ENCODE data around the gene ABCC8. TPM values are rescaled to one million over a fixed set of nuclear protein-coding genes. Genes with fewer than 3 reads are reported as not detected.

Gene ABCC8
- total RNA-seq, 1 donor, result not detected

DNA sequence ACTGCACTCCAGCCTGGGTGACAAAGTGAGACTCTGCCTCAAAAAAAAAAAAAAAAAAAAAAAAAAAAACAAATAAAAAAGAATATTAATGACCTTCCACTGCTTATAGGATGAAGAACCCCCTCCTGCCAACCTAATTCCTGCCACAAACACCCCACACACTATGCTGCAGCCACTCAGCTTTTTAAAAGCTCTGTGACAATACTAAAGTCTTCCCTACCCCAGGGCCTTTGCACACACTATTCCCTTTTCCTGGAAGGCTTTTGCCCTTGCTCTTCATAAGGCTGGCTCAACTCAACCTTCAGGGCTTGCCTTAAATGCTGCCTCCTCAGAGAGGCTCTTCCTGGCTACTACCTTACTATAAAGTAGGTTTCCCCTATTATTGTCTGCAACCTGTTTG lies 77.4 kb downstream of the ABCC8 start:
- DNase-seq (ENCODE audit: low read depth), result no peak
- TF ChIP-seq, protein P1, sequence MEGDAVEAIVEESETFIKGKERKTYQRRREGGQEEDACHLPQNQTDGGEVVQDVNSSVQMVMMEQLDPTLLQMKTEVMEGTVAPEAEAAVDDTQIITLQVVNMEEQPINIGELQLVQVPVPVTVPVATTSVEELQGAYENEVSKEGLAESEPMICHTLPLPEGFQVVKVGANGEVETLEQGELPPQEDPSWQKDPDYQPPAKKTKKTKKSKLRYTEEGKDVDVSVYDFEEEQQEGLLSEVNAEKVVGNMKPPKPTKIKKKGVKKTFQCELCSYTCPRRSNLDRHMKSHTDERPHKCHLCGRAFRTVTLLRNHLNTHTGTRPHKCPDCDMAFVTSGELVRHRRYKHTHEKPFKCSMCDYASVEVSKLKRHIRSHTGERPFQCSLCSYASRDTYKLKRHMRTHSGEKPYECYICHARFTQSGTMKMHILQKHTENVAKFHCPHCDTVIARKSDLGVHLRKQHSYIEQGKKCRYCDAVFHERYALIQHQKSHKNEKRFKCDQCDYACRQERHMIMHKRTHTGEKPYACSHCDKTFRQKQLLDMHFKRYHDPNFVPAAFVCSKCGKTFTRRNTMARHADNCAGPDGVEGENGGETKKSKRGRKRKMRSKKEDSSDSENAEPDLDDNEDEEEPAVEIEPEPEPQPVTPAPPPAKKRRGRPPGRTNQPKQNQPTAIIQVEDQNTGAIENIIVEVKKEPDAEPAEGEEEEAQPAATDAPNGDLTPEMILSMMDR (IDR thresholded peaks at IDR 0.05; ENCODE audit: insufficient read depth, low read depth, low read length), result no peak
- H3K4me3 ChIP-seq (ENCODE audit: low read depth, low read length), result no peak overlapping the region

GRCh38 chr11:17397311-17398002 lies 79.2 kb downstream of the ABCC8 start:
- TF ChIP-seq, protein P1 (IDR thresholded peaks at IDR 0.05; ENCODE audit: insufficient read depth, low read depth, low read length), result no peak
- DNase-seq (ENCODE audit: low read depth), result no peak
- no peak overlapping the region for H3K4me3 ChIP-seq (ENCODE audit: low read depth, low read length)

DNA sequence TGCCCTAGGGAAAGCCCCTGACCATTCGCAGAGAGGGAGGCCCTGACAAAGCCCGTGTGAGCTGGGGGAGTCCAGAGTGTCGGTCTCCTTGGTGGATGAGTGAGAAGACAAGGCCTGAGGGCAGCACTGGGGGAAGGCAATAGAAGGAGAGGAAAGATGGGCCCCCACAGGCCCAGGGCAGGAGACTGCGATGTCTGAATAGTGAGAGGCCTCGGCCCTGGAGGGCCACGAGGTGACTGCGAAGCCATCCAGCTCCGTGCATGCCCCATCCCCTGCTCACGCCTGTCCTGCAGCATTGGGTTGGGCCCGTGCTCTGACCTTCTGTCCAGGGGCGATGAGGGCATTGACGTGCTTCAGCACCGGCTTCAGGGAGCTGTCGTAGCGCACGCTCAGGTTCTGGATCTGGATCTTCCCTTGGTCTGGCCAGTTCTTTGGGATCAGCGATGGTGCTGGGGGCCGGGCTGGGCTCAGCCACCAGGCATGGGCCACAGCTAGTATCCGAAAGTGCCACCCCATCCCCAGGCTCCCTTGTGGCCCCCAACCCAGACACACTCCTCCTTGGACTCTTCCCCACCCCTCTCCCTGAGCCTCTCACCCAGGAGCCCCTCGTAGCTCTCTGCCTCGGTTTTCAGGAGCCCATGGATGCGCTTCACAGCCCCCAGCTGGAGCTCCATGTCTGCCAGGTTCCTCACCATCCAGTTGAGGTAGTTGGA lies 79.9 kb downstream of the ABCC8 start:
- DNase-seq (ENCODE audit: low read depth), result no peak
- no peak overlapping the region for H3K4me3 ChIP-seq (ENCODE audit: low read depth, low read length)
- TF ChIP-seq, protein P1 (IDR thresholded peaks at IDR 0.05; ENCODE audit: insufficient read depth, low read depth, low read length), result no peak

DNA sequence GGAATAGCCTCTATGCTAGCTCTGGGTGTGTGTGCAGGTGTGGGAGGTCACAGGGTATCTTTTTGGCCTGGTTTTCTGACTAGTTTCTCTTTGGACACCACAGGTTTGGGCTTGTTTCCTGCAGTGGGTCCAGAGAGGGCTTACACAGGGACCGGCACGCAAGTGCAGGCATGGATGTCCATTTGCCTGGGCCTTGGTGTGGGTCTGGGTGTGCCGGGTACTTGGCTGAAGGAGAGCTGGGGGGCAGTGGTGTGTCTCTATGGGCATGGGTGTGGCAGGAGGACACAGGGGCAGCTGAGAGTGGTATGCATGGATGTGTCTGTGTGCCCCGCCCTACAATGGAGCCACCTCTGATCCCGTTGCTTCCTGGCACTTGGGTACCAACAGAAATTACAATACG lies 80.7 kb downstream of the ABCC8 start:
- H3K4me3 ChIP-seq (ENCODE audit: low read depth, low read length), result no peak overlapping the region
- TF ChIP-seq, protein P1 (IDR thresholded peaks at IDR 0.05; ENCODE audit: insufficient read depth, low read depth, low read length), result no peak
- no peak for DNase-seq (ENCODE audit: low read depth)

DNA sequence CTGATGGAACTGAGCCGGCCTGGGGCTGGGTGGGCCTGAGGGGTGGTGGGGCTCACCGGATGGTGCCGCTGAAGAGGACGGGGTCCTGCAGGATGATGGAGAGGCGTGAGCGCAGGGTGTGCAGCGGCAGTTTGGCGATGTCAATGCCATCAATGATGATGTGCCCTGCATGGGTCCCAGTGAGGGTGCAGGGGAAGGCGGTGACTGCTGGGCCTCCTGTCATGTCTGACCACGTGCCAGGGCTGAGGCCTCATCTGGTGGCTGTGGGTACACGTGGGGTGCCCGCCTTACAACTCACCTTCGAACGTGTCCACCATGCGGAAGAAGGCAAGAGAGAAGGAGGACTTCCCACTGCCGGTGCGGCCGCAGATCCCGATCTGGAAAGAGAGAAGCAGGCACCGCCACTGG lies 81.1 kb downstream of the ABCC8 start:
- no peak overlapping the region for H3K4me3 ChIP-seq (ENCODE audit: low read depth, low read length)
- TF ChIP-seq, protein P1 (IDR thresholded peaks at IDR 0.05; ENCODE audit: insufficient read depth, low read depth, low read length), result no peak
- no peak for DNase-seq (ENCODE audit: low read depth)

GRCh38 chr11:17394743-17395390 lies 81.8 kb downstream of the ABCC8 start:
- TF ChIP-seq, protein P1 (IDR thresholded peaks at IDR 0.05; ENCODE audit: insufficient read depth, low read depth, low read length), result no peak
- H3K4me3 ChIP-seq (ENCODE audit: low read depth, low read length), result no peak overlapping the region
- no peak for DNase-seq (ENCODE audit: low read depth)
